Measurements from ENCODE around the gene ZNF609.
"Not testable (repeated sequence)": the region's sequence is repeated elsewhere in the genome, so short reads cannot be mapped to it uniquely, and the experiment has no call there.

ZNF609 gene

DNA sequence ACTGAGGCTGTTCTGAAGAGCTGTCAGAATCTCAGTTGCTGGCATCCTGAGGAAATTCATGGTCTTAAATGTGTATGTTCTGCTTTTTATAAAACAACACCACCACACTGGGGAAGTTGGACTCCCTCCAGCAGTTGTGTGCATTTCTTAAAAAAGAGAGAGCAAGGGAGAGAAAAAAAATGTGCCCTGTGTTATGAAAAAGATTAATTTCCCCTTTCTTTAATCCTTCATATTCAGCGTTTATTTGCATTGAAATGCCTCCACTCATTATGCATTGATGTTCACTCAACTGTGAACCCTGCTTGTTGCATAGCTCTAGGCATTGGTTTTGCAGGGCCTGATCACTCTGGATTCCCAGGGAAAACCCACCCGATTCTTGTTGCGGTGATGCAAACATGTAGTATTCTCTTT lies 4.4 kb upstream of the ZNF609 start:
- peak; percentile 81 to 85 for DNase-seq

DNA sequence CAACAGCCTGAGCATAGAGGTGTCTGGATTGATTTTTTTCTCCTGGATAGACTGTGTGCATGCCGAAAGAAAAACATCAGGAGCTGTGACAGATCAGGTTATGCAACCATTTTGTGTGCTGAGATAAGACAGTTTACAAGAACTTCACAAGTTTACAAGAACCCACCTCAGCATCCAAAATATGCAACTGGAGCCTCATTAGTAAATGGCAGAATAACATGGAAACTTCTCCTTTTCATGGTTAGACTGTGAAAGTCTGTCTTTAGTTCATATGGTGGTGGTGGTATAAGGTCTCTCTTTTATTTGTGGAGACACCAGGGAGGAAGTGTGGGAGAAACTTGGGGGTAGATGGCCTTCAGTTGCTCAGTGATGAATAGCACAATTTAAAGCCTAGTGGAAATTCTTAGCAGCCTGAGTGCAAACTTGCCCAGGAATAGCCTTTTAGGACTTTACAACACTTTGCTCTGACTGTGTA lies 3.7 kb upstream of the ZNF609 start:
- peak; percentile 72 to 87 for DNase-seq

DNA sequence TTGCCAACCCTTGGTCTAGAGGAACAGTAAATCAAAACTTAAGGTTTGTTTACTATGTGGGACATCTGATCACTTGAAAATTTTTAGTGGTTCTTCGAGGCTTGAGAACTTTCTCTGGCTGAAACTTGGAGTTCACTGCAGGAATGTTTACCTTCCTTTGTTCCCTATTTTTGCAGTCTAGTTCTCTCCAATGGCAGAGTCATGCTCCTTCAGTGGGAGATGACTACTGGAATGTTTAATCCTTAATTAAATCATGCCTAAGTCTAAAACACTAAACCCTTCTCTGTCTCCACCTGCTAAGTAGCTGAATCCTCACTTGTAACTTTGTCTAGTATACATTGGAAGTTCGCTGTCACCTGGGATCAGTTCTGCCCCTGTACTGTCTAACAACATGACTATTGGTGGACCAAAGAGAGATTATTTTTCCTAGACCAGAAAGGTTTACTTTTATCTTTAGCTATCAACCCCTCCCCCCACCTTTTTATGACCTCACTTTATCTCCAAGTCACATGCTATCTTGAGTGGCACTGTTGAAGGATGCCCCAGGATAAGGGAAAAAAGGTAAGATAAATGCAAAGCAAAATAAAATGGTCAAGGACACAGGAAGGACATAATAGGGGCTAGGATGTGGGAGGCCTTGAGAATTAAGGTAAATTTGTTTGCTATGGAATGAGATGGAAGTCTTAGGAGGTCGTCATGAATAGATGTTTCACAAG lies 1.2 kb upstream of the ZNF609 start:
- no peak for DNase-seq

DNA sequence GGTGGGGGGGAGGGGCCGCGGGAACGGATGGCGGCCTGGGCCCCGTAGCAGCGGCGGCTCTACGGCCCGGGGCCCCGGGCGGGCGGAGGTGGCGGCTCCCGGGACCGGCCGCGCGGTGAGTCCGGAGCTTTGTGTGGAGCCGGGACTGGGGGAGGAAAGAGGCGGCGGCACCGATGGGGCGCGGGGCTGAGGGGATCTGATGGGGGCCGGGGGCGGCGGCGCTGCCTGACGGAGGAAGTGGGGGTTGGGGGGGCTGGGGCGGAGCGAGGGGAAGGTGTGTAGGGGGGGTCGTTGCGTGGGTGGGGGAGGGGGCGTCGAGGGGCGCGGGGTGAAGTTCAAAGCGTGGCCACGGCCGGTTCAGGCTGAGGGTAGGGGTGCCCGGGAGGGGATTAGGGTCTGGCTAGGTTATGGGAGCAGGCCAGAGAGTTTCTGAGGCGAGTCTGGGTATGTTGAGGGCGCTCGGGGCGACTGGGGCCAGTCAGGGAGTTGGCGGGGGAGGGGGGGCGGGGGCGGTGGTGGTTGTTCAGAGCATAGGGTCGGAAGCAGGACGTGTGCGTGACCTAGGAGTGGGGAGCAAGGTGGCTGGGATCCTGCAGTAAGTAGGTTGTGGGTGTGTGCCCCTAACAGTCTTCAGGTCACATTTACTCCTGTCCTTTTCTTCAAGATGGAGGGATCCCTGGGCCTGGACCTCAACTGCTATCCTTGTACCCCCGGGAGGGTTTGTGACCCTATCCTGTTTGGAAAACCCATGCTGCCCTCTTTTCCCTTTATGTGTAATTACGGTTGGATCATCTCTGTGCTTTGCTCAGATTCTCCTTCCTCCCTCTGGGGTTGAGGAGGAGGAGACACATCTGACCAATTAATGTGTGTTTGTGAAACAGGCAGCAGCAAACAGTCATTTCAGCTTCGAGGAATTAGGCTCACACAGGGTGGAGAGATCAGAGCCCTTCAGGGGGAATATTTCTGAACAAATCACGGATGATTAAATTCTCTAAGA lies 644 bp downstream of the ZNF609 start:
- peak; percentile 60 to 70 for DNase-seq

DNA sequence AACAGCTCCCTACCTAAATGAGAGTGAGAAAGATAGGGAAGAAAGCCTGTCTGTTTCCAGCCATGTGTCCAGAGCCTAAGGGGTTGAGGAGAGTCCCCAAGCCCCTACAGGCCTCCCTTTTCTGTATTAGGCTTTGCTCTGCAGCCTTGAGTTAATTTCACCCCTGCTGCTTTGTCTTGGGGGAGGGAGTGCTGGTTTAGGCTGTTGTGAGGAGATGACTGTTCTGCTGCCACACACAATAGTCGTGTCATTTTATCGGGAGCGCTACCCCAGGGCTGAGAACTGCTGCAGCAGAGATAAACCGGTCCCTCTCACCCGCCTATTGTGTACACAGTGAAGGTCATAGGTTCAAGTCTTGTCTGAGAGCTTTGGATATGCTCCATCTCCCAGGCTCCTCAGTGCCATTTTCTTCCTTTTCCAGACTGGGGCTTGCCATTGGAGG lies 1.4 kb downstream of the ZNF609 start:
- no peak for DNase-seq

DNA sequence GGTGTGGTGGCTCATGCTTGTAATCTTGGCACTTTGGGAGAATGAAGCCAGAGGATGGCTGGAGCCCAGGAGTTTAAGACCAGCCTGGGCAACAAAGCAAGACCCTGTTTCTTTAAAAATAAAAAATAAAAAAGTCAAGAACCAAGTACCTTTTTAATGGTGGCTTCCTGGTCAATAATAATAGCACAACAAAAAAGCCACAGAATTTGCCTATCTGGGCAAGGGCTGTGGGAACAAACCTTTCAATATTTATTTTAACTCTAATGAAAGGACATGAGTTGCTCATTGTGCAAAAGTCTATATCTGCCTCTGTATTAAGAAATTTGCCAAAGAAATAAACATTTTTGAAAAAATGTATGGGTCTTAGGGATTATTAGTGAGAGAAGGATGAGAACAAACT lies 2.1 kb downstream of the ZNF609 start:
- DNase-seq, result no peak

DNA sequence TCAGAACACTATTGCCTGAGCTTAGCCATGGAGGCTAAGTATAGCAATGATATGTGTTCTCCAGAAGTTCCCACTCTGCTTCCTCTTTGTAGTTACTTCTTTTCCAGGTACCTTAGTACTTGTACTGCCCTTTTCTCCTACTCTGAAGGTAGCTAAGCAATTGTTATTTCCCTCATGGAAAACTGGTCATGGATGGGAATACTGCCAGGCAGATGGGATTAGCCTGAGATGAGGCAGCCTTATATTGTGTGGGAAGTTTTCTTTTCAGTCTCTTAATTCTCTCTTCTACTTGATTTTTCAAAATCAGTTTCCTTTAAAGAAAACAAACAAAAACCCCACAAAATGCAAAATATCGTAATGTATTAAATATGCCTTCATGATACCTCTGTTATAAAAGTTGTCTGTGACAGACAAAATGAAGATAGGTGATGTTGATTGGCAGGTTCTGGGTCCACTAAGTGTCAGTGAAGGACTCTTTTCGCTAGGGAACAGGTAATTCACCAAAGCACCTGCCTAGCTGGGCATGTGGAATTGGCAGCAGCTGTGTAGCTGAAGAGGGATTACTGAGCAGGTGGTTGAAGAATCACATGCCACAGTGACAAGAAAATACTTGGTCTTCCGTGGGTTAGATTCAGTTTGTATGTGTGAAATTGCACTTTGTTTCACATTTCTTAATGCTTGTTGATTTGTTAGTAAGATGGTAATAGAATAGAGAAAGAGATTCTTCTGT lies 4.1 kb downstream of the ZNF609 start:
- no peak for DNase-seq

DNA sequence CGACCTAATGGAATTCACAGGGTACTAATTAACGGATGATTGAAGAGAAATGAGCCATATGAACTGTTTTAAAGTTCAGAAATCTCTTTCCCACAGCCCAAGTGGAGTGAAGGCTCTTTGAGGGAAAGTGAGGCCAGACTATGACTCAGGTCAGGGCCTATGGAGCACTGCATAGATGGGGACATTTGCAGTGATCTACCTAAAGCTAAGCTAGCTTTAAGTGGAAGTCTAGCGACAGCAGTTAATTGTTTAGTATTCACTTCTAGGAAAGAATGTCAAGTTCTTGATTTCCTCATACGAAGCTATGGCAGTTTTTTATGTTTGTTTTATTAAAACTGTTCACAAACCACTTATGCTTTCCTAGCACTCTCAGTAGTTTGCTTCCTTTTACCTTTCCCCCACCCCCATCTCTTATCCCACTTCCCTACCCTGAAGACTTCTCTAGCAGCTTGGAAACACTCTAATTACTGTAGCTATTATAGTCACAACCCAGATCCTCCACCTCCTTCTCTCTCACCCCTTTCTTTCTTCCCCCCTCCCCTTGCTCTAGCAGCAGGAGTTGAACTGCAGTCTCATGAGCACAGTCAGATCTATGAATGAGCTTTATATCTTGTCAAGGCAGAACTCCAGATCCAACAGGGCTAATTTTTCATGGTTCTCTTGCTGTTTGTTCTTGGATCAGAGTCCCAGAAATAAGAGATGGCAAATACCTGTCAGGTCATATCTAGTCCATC lies 6.2 kb downstream of the ZNF609 start:
- no peak for DNase-seq

DNA sequence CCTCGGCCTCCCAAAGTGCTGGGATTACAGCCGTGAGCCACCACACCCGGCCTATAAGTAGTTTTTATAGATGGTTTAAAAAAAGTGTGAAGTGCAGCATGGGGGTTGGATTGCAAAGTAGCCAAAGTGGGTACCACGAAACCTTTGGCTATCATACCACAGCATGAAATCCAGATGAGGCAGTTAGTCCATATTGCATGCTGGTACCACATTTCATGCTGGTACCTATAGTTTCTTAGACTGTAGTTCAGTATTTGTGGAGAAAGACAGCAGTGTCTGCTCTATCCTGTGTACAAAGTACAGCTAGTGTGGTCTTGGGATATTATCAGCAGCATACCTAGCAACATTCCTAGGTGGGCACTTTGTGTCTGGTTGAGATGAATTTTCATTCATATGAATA lies 11.8 kb downstream of the ZNF609 start:
- DNase-seq, result no peak

DNA sequence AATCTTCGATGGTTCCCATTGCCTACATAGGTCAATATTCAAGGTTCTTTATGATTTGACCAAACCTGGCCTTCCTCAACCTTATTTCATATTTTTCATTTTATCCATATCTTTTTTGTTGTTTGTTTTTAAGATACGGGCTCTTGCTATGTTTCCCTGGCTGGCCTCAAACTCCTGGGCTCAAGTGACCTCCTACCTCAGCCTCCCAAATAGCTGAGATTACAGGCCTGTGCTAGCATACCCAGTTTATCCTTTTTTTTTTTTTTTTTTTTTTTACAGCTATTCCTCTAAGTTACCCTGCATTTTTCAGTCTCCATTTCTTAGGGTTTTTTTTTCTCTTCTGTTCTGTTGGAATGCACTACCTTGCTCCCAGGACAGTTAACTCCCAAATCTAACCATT lies 14.5 kb downstream of the ZNF609 start:
- DNase-seq, result no peak

DNA sequence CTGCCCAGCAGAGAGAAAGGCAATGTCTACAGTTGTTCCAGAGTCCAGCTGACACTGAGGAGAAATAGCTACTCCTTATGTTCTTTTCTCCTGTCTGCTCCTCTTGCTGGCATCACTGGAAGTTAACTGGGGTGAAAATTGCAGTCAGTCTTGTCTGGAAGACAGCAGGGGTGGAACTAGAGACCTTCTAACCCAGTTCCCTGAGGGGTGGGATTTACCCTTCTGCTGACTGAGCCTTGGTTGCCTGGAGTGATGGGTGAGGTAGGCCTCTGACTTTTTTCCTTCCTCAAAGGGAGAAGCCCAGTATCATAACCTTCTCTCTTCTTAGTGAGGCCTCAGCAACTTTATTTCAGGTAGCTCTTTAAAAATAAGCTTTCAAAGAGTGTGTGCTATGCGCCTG lies 16.2 kb downstream of the ZNF609 start:
- no peak for DNase-seq

DNA sequence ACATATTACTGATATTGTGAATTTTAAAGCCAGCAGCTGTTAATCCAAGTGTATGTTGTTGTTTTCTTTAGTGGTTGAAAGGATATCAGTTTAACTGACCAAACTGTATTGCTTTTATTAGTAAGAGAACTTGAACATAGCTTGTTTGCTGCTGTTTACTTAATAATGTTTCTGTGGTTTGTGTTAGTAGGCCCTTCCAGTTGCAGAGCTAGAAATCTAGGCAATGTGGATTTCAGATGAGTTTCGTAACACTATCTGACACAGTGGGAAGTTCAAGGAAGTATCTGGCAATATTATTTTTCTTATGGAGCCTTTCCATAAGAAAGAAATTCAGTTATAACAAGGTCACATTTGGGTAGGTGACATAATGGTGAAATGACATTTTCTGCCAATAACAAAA lies 18.5 kb downstream of the ZNF609 start:
- no peak for DNase-seq

DNA sequence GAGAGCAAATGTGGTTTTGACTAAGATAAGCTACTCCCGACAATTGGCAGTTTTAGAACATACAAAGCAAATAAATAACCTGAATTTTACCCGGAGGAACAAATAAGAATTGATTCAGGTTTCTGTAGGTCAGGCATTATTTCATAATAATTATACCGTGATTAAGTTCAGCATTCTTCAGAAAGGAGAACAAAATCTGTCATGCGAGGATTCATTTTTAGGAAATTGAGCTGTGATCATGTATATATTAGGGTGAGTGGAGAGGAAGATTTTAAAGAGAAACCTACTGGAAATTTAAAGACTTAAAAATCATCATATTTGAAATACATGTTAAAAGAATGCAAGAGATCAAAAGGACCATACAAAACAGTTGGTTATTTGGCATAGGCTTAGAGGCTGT lies 20.5 kb downstream of the ZNF609 start:
- no peak for DNase-seq

DNA sequence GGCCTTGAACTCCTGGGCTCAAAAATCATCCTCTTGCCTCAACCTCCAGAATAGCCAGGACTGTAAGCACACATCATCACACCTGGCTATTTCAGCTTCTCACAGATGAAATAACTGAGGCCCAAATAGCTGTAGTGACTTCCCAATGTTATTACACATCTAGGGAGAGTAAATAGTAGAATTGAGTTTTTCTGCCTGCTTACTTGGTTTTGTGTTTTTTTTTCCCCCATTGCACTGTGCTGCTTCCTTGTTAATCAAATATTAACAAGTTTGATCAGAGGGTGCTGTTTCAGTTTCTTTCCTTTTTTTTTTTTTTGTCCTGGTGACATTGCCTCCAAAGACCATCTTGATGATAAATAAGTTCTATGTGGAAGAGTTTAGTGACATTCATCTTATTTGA lies 23.4 kb downstream of the ZNF609 start:
- no peak for DNase-seq

DNA sequence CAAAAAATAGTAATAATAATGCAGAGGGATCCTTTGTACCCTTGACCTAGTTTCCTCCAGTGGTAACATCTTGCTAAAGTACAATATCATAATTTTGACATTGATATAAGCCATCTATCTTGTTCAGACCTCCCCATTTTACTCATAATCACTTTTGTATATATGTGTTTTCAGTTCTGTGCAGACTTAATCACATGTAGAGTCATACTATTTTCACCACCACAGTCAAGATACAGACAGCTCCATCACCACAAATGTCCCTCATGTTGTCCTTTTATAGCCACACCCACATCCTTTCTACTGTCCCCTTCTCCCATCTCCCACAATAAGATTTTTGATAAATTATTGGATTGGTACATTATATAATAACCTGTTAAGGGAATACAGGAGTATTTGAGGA lies 25.4 kb downstream of the ZNF609 start:
- DNase-seq, result no peak

DNA sequence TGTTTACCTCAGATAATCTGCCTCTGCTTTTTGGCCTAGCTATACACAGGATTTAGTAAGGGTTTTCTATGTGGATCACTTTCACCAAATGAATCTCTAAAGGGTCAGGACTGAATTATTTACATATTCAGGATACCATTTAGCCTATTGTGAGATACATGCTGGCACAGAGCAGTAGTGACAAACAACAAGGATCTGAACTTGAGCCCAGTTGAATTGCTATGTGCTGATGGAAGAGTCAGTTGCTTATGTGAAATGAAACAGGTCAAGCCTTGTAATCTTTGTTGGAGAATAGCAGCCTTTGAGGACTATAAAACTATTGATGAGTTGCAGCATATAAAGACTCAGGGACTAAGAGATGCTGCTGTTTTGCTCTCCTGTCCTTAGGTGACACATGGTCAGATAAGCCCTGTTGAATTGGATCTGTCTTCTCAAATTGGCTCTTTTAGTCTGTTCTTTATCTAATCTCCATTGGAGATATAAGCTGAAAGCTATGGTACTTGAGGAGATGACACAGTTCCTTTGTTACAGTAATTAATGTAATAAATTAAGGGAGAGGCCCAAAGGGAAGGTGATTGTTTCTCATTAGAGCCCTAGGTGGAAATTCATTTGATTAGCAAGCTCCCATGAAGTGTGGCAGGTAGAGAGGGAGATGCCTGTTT lies 30.4 kb downstream of the ZNF609 start:
- no peak for DNase-seq

DNA sequence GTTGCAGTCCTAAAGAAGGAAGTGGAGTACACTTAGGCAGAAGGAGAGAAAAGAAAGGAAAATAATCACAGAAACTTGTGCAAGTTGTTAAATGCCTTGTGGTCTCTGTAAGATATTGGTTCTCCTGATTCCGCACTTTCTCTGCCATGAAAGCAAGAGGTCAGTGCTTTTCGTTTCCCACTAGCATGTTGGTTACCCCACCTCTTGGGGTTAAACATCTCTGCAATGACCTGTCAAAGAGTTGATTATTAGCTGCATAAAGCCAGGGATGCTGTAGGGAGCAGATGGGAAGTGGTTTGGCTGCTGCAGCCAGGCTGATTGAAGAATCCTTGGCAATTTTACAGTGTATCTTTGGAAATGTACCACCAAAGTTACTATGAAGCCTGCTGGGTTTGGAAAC lies 33.3 kb downstream of the ZNF609 start:
- no peak for DNase-seq

DNA sequence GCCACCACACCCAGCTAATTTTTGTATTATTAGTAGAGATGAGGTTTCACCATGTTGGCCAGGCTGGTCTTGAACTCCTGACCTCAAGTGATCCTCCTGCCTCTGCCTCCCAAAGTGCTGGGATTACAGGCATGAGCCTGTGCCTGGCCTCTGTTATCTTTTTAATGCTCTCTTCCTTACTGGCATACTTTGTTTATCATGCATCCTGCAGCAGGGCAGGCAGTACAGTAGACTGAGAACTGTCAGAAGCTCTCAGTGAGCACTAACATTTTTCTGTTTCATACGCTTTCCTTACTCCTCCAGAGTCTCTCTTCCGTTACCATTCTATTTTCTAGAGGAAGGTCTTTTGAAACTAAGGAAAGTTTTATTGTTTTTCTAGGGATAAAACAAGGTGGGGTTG lies 35.6 kb downstream of the ZNF609 start:
- not testable (repeated sequence) for DNase-seq

DNA sequence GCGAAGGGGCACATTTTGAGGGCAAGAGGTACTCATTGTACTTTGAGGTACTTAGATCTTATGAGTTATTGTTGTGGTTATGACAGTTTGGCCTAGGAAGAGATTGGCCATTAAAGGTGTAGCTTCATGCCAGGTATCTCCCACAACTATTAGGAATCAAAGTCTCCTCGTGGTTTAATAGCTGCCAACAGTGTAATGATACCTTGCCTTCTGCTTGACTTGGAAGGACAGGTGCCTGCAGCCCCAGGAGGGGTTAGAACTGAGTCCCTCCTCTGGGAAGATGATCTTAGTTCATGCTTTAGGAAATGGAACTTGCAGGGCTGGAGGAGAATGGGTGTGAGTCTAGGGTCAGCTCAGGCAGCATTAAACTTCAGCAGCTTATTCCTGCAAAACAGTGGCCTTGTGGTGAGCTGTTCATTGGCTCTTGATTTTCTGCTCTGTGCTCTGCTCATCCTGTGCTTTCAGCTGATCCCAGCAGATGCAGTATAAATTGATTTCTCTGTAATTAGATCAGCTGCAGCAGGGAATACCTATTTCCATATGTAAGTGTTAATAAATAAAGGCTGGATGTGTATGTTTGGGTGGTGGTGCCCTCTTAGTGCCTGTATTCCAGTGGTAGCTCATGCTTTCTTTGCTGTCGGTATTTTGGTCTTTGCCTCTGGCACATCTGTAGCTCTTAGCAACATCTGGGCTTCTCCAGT lies 40.5 kb downstream of the ZNF609 start:
- DNase-seq, result no peak

DNA sequence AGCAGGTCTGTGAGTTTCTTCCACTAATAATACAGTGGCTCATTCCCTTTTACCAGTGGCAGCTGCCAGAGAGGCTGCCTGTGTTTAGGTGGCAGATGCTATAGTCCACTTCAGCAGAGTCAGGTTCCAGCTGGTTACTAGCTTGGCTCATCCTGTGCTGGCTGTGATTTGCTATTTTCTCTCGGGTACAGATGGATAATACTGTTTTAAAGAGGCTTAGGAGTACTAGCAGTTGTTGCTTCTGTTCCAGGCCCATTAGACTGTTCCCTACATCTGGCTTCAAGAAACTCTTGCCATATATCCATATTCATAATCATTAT lies 41.0 kb downstream of the ZNF609 start:
- DNase-seq, result no peak

DNA sequence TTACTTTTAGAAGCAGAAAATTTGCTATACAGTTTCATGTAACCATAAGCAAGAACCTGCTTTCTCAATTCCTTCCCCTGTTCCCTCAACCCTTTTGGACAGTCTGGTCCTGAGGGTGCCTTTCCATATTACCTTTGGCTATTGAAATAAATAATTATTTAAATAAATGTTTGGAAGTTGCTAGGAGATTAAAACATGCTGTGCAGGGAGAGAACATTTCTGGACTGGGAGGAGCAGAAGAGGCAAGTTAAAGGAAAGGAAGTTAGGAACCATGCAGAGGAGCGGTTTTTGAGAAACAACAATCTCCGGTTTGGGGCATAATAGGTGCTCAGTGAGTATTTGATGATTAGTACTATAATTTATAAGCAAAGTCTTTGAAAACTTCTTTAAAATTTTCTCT lies 41.8 kb downstream of the ZNF609 start:
- DNase-seq, result no peak
